Progenitor cell of endocrine pancreas (in vitro differentiated cells): ENCODE measurements around the gene CCRL2. TPM values are rescaled to one million over a fixed set of nuclear protein-coding genes. Genes with fewer than 3 reads are reported as not detected.
"Not testable (repeated sequence)": the region's sequence is repeated elsewhere in the genome, so short reads cannot be mapped to it uniquely, and the experiment has no call there.

Source experiments
- DNase-seq: peaks from one replicate; pipeline ENCODE4 v3.0.0; 2021; ENCODE audit warnings: low spot score; ENCODE audit not compliant: unreplicated experiment
- H3K27ac Mint-ChIP-seq: 2 replicates; pipeline ENCODE4 v1.8.0; 2021; ENCODE audit warnings: mild to moderate bottlenecking, moderate library complexity, mixed read lengths
- H3K27me3 Mint-ChIP-seq: 2 replicates; pipeline ENCODE4 v1.8.0; 2021; ENCODE audit warnings: mixed read lengths
- H3K36me3 Mint-ChIP-seq: 2 replicates; pipeline ENCODE4 v1.8.0; 2022; ENCODE audit warnings: mixed read lengths; ENCODE audit not compliant: insufficient read depth
- H3K4me1 Mint-ChIP-seq: 2 replicates; pipeline ENCODE4 v1.8.0; 2021; ENCODE audit warnings: low read depth, mixed read lengths
- H3K4me3 Mint-ChIP-seq: 2 replicates; pipeline ENCODE4 v1.8.0; 2021; ENCODE audit warnings: low read depth, mild to moderate bottlenecking, moderate library complexity, mixed read lengths
- H3K9me3 Mint-ChIP-seq: 2 replicates; pipeline ENCODE4 v1.8.0; 2021; ENCODE audit warnings: low read depth, mixed read lengths
- total RNA-seq: library from RNA; stranded (reverse); gene quantifications from 2 replicates; pipeline ENCODE4 v1.2.1, GENCODE V29; 2021
- TF ChIP-seq, protein P1 (sequence below): fragments of 200-600 bp; sonication (generic); IDR thresholded peaks from one replicate; pipeline ENCODE4 v1.5.0; 2021; ENCODE audit warnings: antibody characterized with exemption, mild to moderate bottlenecking; ENCODE audit not compliant: unreplicated experiment

CCRL2 gene
- total RNA-seq, 1 donor from 2014 or later = not detected

DNA sequence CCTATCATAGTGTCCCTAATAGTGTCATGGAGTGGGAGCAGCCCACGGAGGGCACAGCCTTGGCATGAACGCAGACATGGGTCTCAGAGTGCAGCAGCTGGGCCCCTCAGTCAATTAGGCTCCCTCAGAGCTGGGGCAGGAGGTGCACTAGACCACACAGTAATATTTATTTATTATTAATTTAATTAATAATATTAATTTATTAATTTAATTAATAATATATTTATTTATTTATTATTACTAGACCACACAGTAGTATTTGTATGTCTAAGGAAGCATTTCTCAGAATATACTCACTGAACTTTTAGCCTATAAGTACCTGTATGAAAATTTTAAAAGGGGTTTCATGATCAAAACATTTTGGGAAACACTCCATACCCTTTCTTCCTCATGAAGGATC, 5.5 kb upstream of the CCRL2 start:
- DNase-seq = no peak
- peaks cover 9% of the 10 kb centered on the region for H3K4me1 Mint-ChIP-seq
- no peak overlapping the region for H3K4me3 Mint-ChIP-seq
- peaks cover 9% of the 10 kb centered on the region for H3K27me3 Mint-ChIP-seq
- H3K36me3 Mint-ChIP-seq = no peaks in the 10 kb centered on the region
- TF ChIP-seq, protein P1, sequence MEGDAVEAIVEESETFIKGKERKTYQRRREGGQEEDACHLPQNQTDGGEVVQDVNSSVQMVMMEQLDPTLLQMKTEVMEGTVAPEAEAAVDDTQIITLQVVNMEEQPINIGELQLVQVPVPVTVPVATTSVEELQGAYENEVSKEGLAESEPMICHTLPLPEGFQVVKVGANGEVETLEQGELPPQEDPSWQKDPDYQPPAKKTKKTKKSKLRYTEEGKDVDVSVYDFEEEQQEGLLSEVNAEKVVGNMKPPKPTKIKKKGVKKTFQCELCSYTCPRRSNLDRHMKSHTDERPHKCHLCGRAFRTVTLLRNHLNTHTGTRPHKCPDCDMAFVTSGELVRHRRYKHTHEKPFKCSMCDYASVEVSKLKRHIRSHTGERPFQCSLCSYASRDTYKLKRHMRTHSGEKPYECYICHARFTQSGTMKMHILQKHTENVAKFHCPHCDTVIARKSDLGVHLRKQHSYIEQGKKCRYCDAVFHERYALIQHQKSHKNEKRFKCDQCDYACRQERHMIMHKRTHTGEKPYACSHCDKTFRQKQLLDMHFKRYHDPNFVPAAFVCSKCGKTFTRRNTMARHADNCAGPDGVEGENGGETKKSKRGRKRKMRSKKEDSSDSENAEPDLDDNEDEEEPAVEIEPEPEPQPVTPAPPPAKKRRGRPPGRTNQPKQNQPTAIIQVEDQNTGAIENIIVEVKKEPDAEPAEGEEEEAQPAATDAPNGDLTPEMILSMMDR = no peak
- no peaks in the 10 kb centered on the region for H3K9me3 Mint-ChIP-seq
- no peak overlapping the region for H3K27ac Mint-ChIP-seq

DNA sequence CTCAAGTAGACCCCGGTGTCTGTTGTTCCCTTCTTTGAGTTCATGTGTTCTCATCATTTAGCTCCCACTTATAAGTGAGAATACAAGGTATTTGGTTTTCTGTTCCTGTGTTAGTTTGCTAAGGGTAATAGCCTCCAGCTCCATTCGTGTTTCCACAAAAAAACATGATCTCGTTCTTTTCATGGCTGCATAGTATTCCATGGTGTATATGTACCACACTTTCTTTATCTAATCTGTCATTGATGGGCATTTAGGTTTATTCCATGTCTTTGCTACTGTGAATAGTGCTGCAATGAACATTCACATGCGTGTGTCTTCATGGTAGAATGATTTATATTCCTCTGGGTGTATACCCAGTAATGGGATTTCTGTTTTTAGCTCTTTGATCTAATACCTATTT, 4.2 kb upstream of the CCRL2 start:
- H3K27ac Mint-ChIP-seq, H3K9me3 Mint-ChIP-seq, H3K4me3 Mint-ChIP-seq, H3K27me3 Mint-ChIP-seq, H3K36me3 Mint-ChIP-seq, DNase-seq: not testable (repeated sequence)
- H3K4me1 Mint-ChIP-seq = peaks cover 15% of the 10 kb centered on the region

DNA sequence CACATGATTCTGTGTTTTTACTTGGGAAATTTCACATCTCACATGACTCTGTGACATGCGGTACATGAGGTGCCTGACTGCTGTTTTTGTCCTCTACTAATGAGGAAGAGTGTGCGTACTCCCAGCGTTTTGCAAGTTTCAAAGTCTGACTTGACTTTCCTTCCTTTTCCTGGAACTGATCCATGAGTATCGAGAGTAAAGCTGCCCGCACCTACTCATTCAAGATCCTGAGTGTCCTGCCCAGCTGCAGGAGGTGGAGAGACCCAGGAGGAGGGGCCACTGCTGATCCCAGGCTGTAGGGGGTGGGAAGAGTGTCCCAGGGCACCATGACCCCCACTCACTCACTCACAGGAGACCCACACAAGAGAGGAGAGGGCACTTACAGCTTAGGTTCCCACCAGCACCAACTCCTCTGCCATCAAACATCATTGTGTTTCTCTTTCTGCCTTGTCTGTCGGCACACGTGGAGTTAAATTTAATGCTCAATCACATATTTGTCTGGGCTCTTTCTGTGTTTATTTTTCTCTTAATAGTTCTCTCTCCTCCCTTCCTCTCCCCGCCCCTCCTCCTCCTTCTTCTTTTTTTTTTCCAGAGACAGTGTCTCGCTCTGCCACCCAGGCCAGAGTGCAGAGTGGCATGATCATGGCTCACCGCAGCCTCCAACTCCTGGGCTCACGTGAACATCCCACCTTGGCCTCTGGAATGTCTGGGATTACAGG, 1.6 kb upstream of the CCRL2 start:
- H3K9me3 Mint-ChIP-seq = no peaks in the 10 kb centered on the region
- no peak for DNase-seq

DNA sequence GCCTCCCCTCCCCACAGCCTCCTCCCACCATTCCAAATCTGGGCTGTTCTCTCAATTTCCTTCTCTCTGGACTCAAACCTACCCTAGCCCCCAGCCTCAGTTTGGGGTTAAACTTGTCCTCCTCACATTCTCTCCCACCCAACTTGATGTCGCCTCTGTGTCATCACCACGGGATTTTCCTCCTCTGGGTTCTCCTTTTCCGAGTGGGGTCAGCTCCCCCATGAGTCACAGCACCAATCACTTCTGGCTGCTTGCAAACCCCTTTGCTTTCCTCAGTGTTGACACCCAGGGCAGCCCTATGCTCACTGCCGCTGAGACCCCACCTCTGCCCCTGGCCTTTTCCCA, 644 bp upstream of the CCRL2 start:
- TF ChIP-seq, protein P1 = no peak
- DNase-seq = no peak
- peaks cover 15% of the 10 kb centered on the region for H3K27me3 Mint-ChIP-seq
- peaks cover 15% of the 10 kb centered on the region for H3K4me1 Mint-ChIP-seq
- no peak overlapping the region for H3K27ac Mint-ChIP-seq
- H3K36me3 Mint-ChIP-seq = no peaks in the 10 kb centered on the region
- H3K9me3 Mint-ChIP-seq = no peaks in the 10 kb centered on the region
- no peak overlapping the region for H3K4me3 Mint-ChIP-seq

More for the DNA sequence above, 1.6 kb upstream of the CCRL2 start:
- Mint-ChIP-seq H3K27me3 (peaks cover 11% of the 10 kb centered on the region), H3K4me3 (no peak overlapping the region), H3K27ac (no peak overlapping the region), H3K4me1 (peaks cover 15% of the 10 kb centered on the region), H3K36me3 (no peaks in the 10 kb centered on the region)
- TF ChIP-seq, protein P1 = no peak

DNA sequence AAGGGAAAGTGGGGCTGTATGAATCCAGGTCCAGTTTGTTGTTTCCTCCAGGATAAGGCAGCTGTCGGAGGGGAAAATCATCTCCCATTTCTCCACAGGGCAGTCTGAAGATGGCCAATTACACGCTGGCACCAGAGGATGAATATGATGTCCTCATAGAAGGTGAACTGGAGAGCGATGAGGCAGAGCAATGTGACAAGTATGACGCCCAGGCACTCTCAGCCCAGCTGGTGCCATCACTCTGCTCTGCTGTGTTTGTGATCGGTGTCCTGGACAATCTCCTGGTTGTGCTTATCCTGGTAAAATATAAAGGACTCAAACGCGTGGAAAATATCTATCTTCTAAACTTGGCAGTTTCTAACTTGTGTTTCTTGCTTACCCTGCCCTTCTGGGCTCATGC, 911 bp downstream of the CCRL2 start:
- Mint-ChIP-seq H3K4me3 (no peak overlapping the region), H3K4me1 (peaks cover 15% of the 10 kb centered on the region), H3K9me3 (no peaks in the 10 kb centered on the region), H3K36me3 (no peaks in the 10 kb centered on the region), H3K27ac (no peak overlapping the region), H3K27me3 (peaks cover 15% of the 10 kb centered on the region)
- TF ChIP-seq, protein P1 = no peak
- DNase-seq = no peak

DNA sequence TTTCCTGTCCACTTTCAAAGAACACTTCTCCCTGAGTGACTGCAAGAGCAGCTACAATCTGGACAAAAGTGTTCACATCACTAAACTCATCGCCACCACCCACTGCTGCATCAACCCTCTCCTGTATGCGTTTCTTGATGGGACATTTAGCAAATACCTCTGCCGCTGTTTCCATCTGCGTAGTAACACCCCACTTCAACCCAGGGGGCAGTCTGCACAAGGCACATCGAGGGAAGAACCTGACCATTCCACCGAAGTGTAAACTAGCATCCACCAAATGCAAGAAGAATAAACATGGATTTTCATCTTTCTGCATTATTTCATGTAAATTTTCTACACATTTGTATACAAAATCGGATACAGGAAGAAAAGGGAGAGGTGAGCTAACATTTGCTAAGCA, 1.8 kb downstream of the CCRL2 start:
- peaks cover 12% of the 10 kb centered on the region for H3K27me3 Mint-ChIP-seq
- DNase-seq = no peak
- H3K4me3 Mint-ChIP-seq = no peak overlapping the region

More for the DNA sequence above, 1.8 kb downstream of the CCRL2 start:
- no peaks in the 10 kb centered on the region for H3K36me3 Mint-ChIP-seq
- no peaks in the 10 kb centered on the region for H3K9me3 Mint-ChIP-seq
- peaks cover 15% of the 10 kb centered on the region for H3K4me1 Mint-ChIP-seq
- TF ChIP-seq, protein P1 = no peak
- no peak overlapping the region for H3K27ac Mint-ChIP-seq
